HEK293T (cell line): ENCODE results near the gene LRFN5.
"Not testable (repeated sequence)": the region's sequence is repeated elsewhere in the genome, so short reads cannot be mapped to it uniquely, and the experiment has no call there.

ENCODE experiments used
- CTCF ChIA-PET: fragments of 350-600 bp; formaldehyde crosslinking; extraction: SDS; loops from one replicate; lab custom pipeline; 2021; ENCODE audit warnings: antibody characterized with exemption, inconsistent platforms; lab: Yijun Ruan, JAX
- POLR2A ChIA-PET: fragments of 350-600 bp; formaldehyde crosslinking; extraction: SDS; loops from one replicate; lab custom pipeline; 2020; ENCODE audit warnings: antibody characterized with exemption, inconsistent platforms; lab: Yijun Ruan, JAX
- DNase-seq: peaks from one replicate; pipeline ENCODE4 v3.0.0; 2012; ENCODE audit warnings: mixed read lengths; ENCODE audit errors: extremely low spot score
- ARNT ChIP-seq: fragments of 450-650 bp; IDR thresholded peaks from 2 replicates; pipeline ENCODE4 v1.6.1; 2017; ENCODE audit warnings: mild to moderate bottlenecking
- BHLHE40 ChIP-seq: fragments of 450-650 bp; IDR thresholded peaks from 2 replicates; pipeline ENCODE4 v1.6.1; 2016; ENCODE audit warnings: mild to moderate bottlenecking, moderate library complexity, borderline replicate concordance
- CTBP1 ChIP-seq: fragments of 450-650 bp; IDR thresholded peaks from 2 replicates; pipeline ENCODE4 v1.6.1; 2016; ENCODE audit warnings: borderline replicate concordance
- ELF4 ChIP-seq: fragments of 450-650 bp; IDR thresholded peaks from 2 replicates; pipeline ENCODE4 v1.6.1; 2017; ENCODE audit warnings: antibody characterized with exemption
- FOXA1 ChIP-seq: fragments of 450-650 bp; IDR thresholded peaks from 2 replicates; pipeline ENCODE4 v1.6.1; 2016; ENCODE audit warnings: mild to moderate bottlenecking
- FOXK2 ChIP-seq: fragments of 450-650 bp; IDR thresholded peaks from 2 replicates; pipeline ENCODE4 v1.6.1; 2016; ENCODE audit warnings: mild to moderate bottlenecking
- FOXM1 ChIP-seq: fragments of 450-650 bp; IDR thresholded peaks from 2 replicates; pipeline ENCODE4 v1.6.1; 2017; ENCODE audit warnings: mild to moderate bottlenecking, borderline replicate concordance
- HDGF ChIP-seq: fragments of 450-650 bp; IDR thresholded peaks from 2 replicates; pipeline ENCODE4 v1.6.1; 2017; ENCODE audit warnings: antibody characterized with exemption, borderline replicate concordance
- L3MBTL2 ChIP-seq: fragments of 450-650 bp; conservative IDR thresholded peaks from 2 replicates; pipeline ENCODE4 v1.6.1; 2016; ENCODE audit warnings: mild to moderate bottlenecking
- LEF1 ChIP-seq: fragments of 450-650 bp; IDR thresholded peaks from 2 replicates; pipeline ENCODE4 v1.6.1; 2017; ENCODE audit warnings: mild to moderate bottlenecking, borderline replicate concordance
- NFRKB ChIP-seq: fragments of 450-650 bp; IDR thresholded peaks from 2 replicates; pipeline ENCODE4 v1.6.1; 2016; ENCODE audit warnings: mild to moderate bottlenecking, moderate library complexity
- PKNOX1 ChIP-seq: fragments of 450-650 bp; IDR thresholded peaks from 2 replicates; pipeline ENCODE4 v1.6.1; 2016
- SP1 ChIP-seq: fragments of 450-650 bp; IDR thresholded peaks from 2 replicates; pipeline ENCODE4 v1.6.1; 2017
- SUZ12 ChIP-seq: fragments of 450-650 bp; IDR thresholded peaks from 2 replicates; pipeline ENCODE4 v1.6.1; 2016; ENCODE audit warnings: mild to moderate bottlenecking
- TARDBP ChIP-seq: fragments of 450-650 bp; IDR thresholded peaks from 2 replicates; pipeline ENCODE4 v1.6.1; 2016
- ZNF384 ChIP-seq: fragments of 450-650 bp; IDR thresholded peaks from 2 replicates; pipeline ENCODE4 v1.6.1; 2016

The LRFN5 gene

GRCh38 chr14:41666301-41666700 is 59.6 kb downstream of the LRFN5 start:
- no peak for DNase-seq
- ChIA-PET CTCF (no interaction called here), POLR2A (no interaction called here)
- TF ChIP-seq ELF4 (no peak), SUZ12 (no peak), HDGF (no peak), BHLHE40 (no peak), L3MBTL2 (no peak), FOXM1 (no peak), ZNF384 (no peak)

DNA sequence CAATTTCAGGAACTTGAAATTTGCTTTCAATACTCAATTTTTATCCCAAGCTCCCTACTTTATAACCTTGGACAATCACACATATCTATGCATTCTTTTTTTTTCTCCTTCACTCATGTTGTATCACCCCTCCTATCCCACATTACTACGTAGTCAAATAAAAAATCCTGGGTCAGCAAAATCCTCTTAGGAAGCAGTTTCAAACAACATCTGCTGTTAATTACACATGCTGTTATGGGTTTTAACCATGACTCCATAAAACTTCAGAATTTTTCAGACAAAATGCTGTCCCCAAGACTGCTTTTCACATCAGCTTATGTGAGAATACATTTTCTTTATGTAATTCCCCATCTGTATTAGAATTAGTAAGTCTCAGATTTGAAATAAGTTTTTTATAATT is 61.7 kb downstream of the LRFN5 start:
- TF ChIP-seq ARNT (no peak), FOXK2 (no peak), L3MBTL2 (no peak), FOXA1 (no peak), SUZ12 (no peak), LEF1 (no peak), ZNF384 (no peak), SP1 (no peak), TARDBP (no peak), CTBP1 (no peak)
- POLR2A ChIA-PET, result no interaction called here
- DNase-seq, result no peak
- CTCF ChIA-PET, result no interaction called here

GRCh38 chr14:41673601-41674000 is 66.9 kb downstream of the LRFN5 start:
- DNase-seq, POLR2A ChIA-PET, CTCF ChIA-PET: not testable (repeated sequence)

DNA sequence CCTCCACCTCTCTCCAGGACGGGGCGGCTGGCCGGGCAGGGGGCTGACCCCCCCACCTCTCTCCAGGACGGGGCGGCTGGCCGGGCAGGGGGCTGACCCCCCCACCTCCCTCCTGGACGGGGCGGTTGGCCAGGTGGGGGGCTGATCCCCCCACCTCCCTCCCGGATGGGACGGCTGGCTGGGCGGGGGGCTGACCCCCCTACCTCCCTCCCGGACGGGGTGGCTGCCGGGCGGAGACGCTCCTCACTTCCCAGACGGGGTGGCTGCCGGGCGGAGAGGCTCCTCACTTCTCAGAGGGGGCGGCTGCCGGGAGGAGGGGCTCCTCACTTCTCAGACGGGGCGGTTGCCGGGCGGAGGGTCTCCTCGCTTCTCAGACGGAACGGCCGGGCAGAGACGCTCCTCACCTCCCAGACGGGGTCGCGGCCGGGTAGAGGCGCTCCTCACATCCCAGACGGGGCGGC is 67.9 kb downstream of the LRFN5 start:
- CTCF ChIA-PET, result not testable (repeated sequence)

DNA sequence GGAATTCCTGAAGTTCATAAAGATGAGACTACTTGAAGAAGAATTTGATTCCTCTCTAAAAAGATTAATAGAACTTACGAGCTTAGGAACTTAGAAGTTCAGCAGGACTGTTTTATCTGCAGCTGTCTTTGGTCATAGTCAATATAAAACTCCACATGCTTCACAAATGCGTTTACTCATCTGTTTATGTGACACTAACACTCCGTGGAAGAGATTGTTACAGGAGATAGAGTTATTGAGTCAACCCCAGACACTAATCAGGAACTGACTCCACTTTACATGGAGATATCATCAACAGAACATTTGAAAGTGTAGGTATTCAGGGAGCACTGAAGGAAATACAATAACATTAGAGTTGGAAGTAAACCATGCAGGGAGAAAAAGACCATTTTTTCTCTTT is 92.8 kb downstream of the LRFN5 start:
- TF ChIP-seq NFRKB (no peak), ELF4 (no peak), ARNT (no peak), SP1 (no peak), BHLHE40 (no peak), FOXA1 (no peak), FOXM1 (no peak), CTBP1 (no peak), TARDBP (no peak), PKNOX1 (no peak), ZNF384 (no peak), LEF1 (no peak)
- no peak for DNase-seq
- CTCF ChIA-PET, result no interaction called here
- POLR2A ChIA-PET, result no interaction called here

More for the DNA sequence above, 67.9 kb downstream of the LRFN5 start:
- DNase-seq, POLR2A ChIA-PET: not testable (repeated sequence)

DNA sequence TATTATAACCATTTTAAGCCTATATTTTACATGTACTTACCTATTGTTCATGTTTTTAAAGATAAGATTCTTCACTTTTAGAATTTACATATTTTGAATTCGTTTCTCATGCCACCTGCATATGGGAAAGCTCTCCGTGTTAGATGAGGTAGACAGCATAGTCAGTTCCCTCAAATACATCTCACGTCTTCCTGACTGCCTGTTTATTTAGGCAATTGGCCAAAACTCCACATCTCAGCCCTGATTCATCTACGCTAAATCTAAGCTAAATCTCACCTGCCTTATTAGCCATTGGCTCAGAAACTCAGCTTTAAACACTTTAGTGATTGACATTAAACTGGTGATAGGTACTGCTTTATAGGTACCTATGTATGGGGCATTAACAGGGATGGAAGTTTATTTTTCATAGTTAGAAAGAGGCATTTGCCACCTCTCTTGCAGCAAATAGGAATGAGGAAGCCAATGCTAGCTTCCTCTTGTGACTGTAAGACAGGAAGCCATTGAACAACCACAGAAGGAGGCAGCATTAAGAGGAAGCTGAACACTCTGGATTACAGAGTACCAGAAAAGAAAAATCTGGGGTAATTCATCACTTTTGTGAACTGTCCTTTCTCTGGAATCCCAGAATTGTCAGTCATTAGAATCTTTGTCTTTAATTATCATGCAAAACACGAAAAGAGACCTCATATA is 111.9 kb downstream of the LRFN5 start:
- ChIA-PET POLR2A (no interaction called here), CTCF (no interaction called here)
- DNase-seq, result no peak
- TF ChIP-seq HDGF (no peak), ARNT (no peak), SUZ12 (no peak), PKNOX1 (no peak), FOXK2 (no peak), FOXM1 (no peak), BHLHE40 (no peak), L3MBTL2 (no peak), NFRKB (no peak), ZNF384 (no peak), TARDBP (no peak), FOXA1 (no peak)

DNA sequence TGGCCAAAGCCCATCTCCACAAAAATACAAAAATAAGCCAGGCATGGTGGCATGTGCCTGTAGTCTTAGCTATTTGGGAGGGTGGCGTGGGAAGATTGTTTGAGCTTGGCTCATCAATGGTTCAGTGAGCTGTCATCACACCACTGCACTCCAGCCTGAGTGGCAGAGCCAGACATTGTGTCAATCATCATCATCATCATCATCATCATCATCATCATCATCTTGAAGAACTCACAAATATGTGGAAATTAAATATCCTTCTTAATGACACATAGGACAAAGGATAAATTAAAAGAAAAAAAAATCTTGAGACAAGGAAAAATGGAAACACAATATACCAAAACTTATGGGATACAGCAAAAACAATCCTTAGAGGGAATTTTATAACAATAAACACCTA is 132.5 kb downstream of the LRFN5 start:
- POLR2A ChIA-PET, result no interaction called here
- no peak for DNase-seq
- TF ChIP-seq BHLHE40 (no peak), NFRKB (no peak), ELF4 (no peak)
- CTCF ChIA-PET, result no interaction called here

GRCh38 chr14:41743140-41743539 is 136.5 kb downstream of the LRFN5 start:
- TF ChIP-seq ARNT, result no peak
- no peak for TF ChIP-seq BHLHE40
- no peak for TF ChIP-seq ZNF384
- no peak for TF ChIP-seq HDGF
- TF ChIP-seq FOXM1, result no peak
- TF ChIP-seq TARDBP, result no peak
- no peak for TF ChIP-seq SUZ12
- TF ChIP-seq CTBP1, result no peak
- no peak for TF ChIP-seq FOXK2
- no peak for TF ChIP-seq ELF4
- TF ChIP-seq SP1, result no peak
- CTCF ChIA-PET, result no interaction called here
- no peak for DNase-seq
- POLR2A ChIA-PET, result no interaction called here
